ENCODE results near the gene ITGB1BP1.

- TF ChIP-seq SMAD1 (IDR thresholded peaks at IDR 0.05; ENCODE audit: low read depth, low read length, partially characterized antibody) = no peak
- no peak for TF ChIP-seq FOS (IDR thresholded peaks at IDR 0.05; ENCODE audit: extremely low read depth, insufficient read length)
- TF ChIP-seq ZNF592 (IDR thresholded peaks at IDR 0.05) = no peak
- TF ChIP-seq GABPB1 (CRISPR knock-in tag; IDR thresholded peaks at IDR 0.05) = no peak
- no peak for TF ChIP-seq YY1 (IDR thresholded peaks at IDR 0.05; ENCODE audit: borderline replicate concordance in 1 of 3, control insufficient read depth in 1 of 3, extremely low read depth in 1 of 3, insufficient read depth in 3 of 3, insufficient read length in 1 of 3, insufficient replicate concordance in 2 of 3, low read depth in 1 of 3, low read length in 2 of 3)
- no peak for TF ChIP-seq ZNF274 (IDR thresholded peaks at IDR 0.05; ENCODE audit: borderline replicate concordance, low read depth, low read length)
- no peak for TF ChIP-seq ZBTB49 (CRISPR knock-in tag; IDR thresholded peaks at IDR 0.05; ENCODE audit: borderline replicate concordance)
- no peak for TF ChIP-seq SPI1 (IDR thresholded peaks at IDR 0.05; ENCODE audit: borderline replicate concordance, low read depth, low read length)
- TF ChIP-seq POLR2H (tag; IDR thresholded peaks at IDR 0.05; ENCODE audit: low read depth) = no peak
- TF ChIP-seq PTBP1 (IDR thresholded peaks at IDR 0.05; ENCODE audit: low read depth, low read length) = no peak
Observed at GRCh38 chr2:9366026-9366425, 57.3 kb downstream of the ITGB1BP1 start.
